ENCODE measurements around the gene EXOSC9.

GRCh38 chr4:121773883-121774282, 27.2 kb upstream of the EXOSC9 start:
- TF ChIP-seq, protein P1, sequence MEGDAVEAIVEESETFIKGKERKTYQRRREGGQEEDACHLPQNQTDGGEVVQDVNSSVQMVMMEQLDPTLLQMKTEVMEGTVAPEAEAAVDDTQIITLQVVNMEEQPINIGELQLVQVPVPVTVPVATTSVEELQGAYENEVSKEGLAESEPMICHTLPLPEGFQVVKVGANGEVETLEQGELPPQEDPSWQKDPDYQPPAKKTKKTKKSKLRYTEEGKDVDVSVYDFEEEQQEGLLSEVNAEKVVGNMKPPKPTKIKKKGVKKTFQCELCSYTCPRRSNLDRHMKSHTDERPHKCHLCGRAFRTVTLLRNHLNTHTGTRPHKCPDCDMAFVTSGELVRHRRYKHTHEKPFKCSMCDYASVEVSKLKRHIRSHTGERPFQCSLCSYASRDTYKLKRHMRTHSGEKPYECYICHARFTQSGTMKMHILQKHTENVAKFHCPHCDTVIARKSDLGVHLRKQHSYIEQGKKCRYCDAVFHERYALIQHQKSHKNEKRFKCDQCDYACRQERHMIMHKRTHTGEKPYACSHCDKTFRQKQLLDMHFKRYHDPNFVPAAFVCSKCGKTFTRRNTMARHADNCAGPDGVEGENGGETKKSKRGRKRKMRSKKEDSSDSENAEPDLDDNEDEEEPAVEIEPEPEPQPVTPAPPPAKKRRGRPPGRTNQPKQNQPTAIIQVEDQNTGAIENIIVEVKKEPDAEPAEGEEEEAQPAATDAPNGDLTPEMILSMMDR (IDR thresholded peaks at IDR 0.05; ENCODE audit: borderline replicate concordance, extremely low read depth, low read length, poor library complexity, severe bottlenecking) = no peak
- no peak for TF ChIP-seq EZH2 (IDR thresholded peaks at IDR 0.05; ENCODE audit: borderline replicate concordance, low read depth, low read length, severe bottlenecking)
